OCI-LY3 (cell line): ENCODE results near the gene PIK3CB.

Source experiments
- EZH2phosphoT487 ChIP-seq: fragments of 200-600 bp; shearing (Covaris generic); IDR thresholded peaks from 2 replicates; pipeline ENCODE4 v1.6.1; 2018; ENCODE audit warnings: antibody characterized with exemption, mixed run types, low read depth
- TF ChIP-seq, protein P1 (sequence below): fragments of 200-600, 300-600 bp; sonication (generic); IDR thresholded peaks from 2 replicates; pipeline ENCODE4 v1.5.1; 2014; ENCODE audit warnings: antibody characterized with exemption, low read length, low read depth

DNA sequence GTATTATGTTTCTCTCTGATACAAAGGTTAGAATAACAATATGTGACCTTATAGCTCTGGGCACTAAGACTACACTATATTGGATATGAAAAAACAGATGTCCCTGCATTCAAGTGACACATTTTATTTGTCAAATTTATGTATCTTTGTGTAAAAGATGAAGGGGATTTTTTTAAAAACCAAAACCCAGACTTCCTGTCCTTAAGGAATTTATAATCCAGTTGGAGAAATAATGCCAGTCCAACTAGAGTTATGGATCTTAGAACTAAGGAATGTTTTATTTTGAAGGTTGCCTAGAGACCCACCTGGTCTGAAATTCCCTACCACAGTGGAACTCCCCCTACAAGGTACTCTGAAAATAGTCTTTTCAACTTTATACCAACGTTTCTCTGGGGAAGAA lies 33.3 kb upstream of the PIK3CB start:
- TF ChIP-seq, protein P1, sequence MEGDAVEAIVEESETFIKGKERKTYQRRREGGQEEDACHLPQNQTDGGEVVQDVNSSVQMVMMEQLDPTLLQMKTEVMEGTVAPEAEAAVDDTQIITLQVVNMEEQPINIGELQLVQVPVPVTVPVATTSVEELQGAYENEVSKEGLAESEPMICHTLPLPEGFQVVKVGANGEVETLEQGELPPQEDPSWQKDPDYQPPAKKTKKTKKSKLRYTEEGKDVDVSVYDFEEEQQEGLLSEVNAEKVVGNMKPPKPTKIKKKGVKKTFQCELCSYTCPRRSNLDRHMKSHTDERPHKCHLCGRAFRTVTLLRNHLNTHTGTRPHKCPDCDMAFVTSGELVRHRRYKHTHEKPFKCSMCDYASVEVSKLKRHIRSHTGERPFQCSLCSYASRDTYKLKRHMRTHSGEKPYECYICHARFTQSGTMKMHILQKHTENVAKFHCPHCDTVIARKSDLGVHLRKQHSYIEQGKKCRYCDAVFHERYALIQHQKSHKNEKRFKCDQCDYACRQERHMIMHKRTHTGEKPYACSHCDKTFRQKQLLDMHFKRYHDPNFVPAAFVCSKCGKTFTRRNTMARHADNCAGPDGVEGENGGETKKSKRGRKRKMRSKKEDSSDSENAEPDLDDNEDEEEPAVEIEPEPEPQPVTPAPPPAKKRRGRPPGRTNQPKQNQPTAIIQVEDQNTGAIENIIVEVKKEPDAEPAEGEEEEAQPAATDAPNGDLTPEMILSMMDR: no peak
- no peak for TF ChIP-seq EZH2phosphoT487
